GM18507 (cell line): Measurements from ENCODE around the gene SLC50A1.

ENCODE experiments used
- DNase-seq: peaks from one replicate; pipeline ENCODE4 v3.0.0; 2011; ENCODE audit warnings: low read depth; ENCODE audit not compliant: insufficient read length; ENCODE audit errors: extremely low spot score
- FAIRE-seq: peaks from 2 replicates; lab custom pipeline; 2011; peaks lifted over from hg19 to GRCh38; lab: Jason Lieb, UNC

The SLC50A1 gene

GRCh38 chr1:155178441-155179111 lies 42.9 kb downstream of the SLC50A1 start:
- FAIRE-seq = no peak
- DNase-seq = no peak

- no peak for FAIRE-seq
- DNase-seq = no peak
Measured at GRCh38 chr1:155179112-155180031, 43.7 kb downstream of the SLC50A1 start.

GRCh38 chr1:155181371-155182051 lies 45.9 kb downstream of the SLC50A1 start:
- FAIRE-seq = no peak
- DNase-seq = no peak

- FAIRE-seq (no peak), DNase-seq (no peak)
Measured at GRCh38 chr1:155182052-155182550, 46.4 kb downstream of the SLC50A1 start.

- FAIRE-seq = no peak
- DNase-seq = no peak
Measured at GRCh38 chr1:155183775-155184221, 48.1 kb downstream of the SLC50A1 start.

GRCh38 chr1:155184351-155184811 lies 48.7 kb downstream of the SLC50A1 start:
- DNase-seq (no peak), FAIRE-seq (no peak)

GRCh38 chr1:155184835-155185782 lies 49.5 kb downstream of the SLC50A1 start:
- peak; percentile 92 for FAIRE-seq
- DNase-seq = peak; percentile 73

GRCh38 chr1:155185783-155186066 lies 50.1 kb downstream of the SLC50A1 start:
- DNase-seq (no peak), FAIRE-seq (no peak)

GRCh38 chr1:155186067-155186793 lies 50.6 kb downstream of the SLC50A1 start:
- no peak for FAIRE-seq

GRCh38 chr1:155186794-155187455 lies 51.3 kb downstream of the SLC50A1 start:
- FAIRE-seq (no peak), DNase-seq (no peak)

More at GRCh38 chr1:155186067-155186793, 50.6 kb downstream of the SLC50A1 start:
- no peak for DNase-seq

- FAIRE-seq = no peak
Measured at GRCh38 chr1:155187456-155187891, 51.8 kb downstream of the SLC50A1 start.

GRCh38 chr1:155188268-155188667 lies 52.6 kb downstream of the SLC50A1 start:
- no peak for DNase-seq

More at GRCh38 chr1:155187456-155187891, 51.8 kb downstream of the SLC50A1 start:
- no peak for DNase-seq

More at GRCh38 chr1:155188268-155188667, 52.6 kb downstream of the SLC50A1 start:
- FAIRE-seq = no peak
